ENCODE data around the gene TRIM38.

TRIM38 gene

DNA sequence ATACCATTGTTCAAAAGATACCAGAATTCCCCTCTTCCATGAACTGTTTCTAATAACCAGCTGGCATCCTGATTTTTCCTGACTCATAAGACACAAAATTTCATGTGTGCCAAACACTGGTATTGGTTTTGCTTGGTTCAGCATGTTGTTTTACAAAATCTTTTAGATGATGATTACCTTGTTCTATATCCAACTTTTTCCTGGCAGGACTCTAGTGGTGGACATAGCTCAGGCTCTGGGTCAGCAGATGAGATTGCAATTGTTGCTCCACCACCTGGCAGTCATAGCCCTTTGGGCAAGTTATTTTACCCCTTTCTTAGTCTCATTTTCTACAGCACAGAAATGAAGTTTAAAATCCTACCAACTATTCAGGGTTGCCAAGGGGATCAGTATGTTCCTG, 6.2 kb downstream of the TRIM38 start:
- H3K36me3 ChIP-seq (ENCODE audit: control insufficient read depth in 5 of 5, insufficient read depth in 5 of 5, low read length in 5 of 5): peaks cover 37 to 74% (median 61%) of the 10 kb centered on the region in 5 donors
- H3K9ac ChIP-seq (ENCODE audit: low read length in 5 of 5): no peak overlapping the region
- H3K27ac ChIP-seq (ENCODE audit: low read depth, low read length): peak overlapping the region; percentile 58

DNA sequence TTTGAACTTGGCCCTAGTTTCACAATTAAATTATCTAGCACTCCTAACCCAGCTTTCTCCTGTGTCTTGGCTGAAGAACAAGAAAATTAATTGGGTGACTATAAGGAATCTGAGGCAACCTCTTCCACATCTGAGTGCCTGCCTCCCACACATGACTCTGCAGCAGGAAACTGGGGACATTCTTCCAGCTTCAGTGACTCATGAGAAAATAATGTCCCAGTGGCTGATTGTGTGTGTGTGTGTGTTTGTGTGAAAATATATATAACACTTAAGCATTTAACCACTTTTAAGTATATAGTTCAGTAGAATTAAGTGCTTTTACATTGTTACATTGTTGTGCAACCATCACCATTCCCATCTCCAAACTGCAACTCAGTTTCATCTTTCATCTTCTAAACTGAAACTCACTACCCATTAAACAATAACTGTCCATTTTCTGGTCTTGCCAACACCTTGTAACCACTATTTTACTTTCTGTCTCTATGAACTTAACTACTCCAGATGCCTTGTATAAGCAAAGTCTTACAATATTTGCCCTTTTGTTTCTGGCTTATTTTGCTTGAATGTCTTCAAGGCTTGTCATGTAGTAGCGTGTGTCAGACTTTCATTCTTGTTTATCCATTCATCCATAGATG, 8.7 kb downstream of the TRIM38 start:
- Histone ChIP-seq H3K9ac (ENCODE audit: low read length in 5 of 5) (peak overlapping the region in 1 of 5 donors; percentile 4), H3K36me3 (ENCODE audit: control insufficient read depth in 5 of 5, insufficient read depth in 5 of 5, low read length in 5 of 5) (peaks cover 52 to 94% (median 73%) of the 10 kb centered on the region in 5 donors), H3K4me1 (ENCODE audit: control insufficient read depth in 5 of 5, insufficient read depth in 5 of 5, low read length in 5 of 5) (peaks cover 2 to 41% (median 35%) of the 10 kb centered on the region in 5 donors), H3K4me3 (ENCODE audit: low read depth in 1 of 5, low read length in 5 of 5) (no peak overlapping the region), H3K27ac (ENCODE audit: low read depth, low read length) (peak overlapping the region; percentile 34), H3K27me3 (ENCODE audit: control insufficient read depth in 5 of 5, insufficient read depth in 4 of 5, low read length in 5 of 5) (no peaks in the 10 kb centered on the region), H3K9me3 (ENCODE audit: control insufficient read depth in 5 of 5, low read length in 5 of 5) (no peaks in the 10 kb centered on the region)

More for the DNA sequence above, 6.2 kb downstream of the TRIM38 start:
- H3K4me1 ChIP-seq (ENCODE audit: control insufficient read depth in 5 of 5, insufficient read depth in 5 of 5, low read length in 5 of 5): peaks cover 2 to 64% (median 52%) of the 10 kb centered on the region in 5 donors
- no peak overlapping the region for H3K4me3 ChIP-seq (ENCODE audit: low read depth in 1 of 5, low read length in 5 of 5)
- H3K9me3 ChIP-seq (ENCODE audit: control insufficient read depth in 5 of 5, low read length in 5 of 5): no peaks in the 10 kb centered on the region
- no peaks in the 10 kb centered on the region for H3K27me3 ChIP-seq (ENCODE audit: control insufficient read depth in 5 of 5, insufficient read depth in 4 of 5, low read length in 5 of 5)

DNA sequence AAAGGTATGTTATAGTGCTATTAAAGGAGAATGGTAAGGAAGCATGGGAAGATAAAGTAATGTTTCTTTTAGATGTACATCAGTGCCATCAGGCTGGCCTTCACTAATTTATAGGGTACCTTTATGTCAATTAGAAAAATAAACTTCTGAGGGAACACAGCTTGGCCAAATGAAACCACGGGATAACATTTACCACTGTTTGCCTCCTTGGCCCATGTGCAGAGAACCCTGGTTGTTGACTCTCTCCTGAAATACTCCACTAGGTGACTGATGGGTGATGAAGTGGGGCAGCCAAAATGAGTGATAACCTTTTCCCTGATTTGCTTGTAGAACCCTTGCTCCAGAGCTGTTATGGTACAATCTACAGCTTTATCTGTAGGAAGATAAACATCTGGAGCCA, 9.5 kb downstream of the TRIM38 start:
- no peak overlapping the region for H3K4me3 ChIP-seq (ENCODE audit: low read depth in 1 of 5, low read length in 5 of 5)
- no peaks in the 10 kb centered on the region for H3K9me3 ChIP-seq (ENCODE audit: control insufficient read depth in 5 of 5, low read length in 5 of 5)
- peaks cover 57 to 94% (median 73%) of the 10 kb centered on the region in 5 donors for H3K36me3 ChIP-seq (ENCODE audit: control insufficient read depth in 5 of 5, insufficient read depth in 5 of 5, low read length in 5 of 5)
- no peaks in the 10 kb centered on the region for H3K27me3 ChIP-seq (ENCODE audit: control insufficient read depth in 5 of 5, insufficient read depth in 4 of 5, low read length in 5 of 5)
- no peak overlapping the region for H3K27ac ChIP-seq (ENCODE audit: low read depth, low read length)
- H3K4me1 ChIP-seq (ENCODE audit: control insufficient read depth in 5 of 5, insufficient read depth in 5 of 5, low read length in 5 of 5): peaks cover 2 to 34% (median 33%) of the 10 kb centered on the region in 5 donors
- no peak overlapping the region for H3K9ac ChIP-seq (ENCODE audit: low read length in 5 of 5)

- no peak overlapping the region for H3K27ac ChIP-seq (ENCODE audit: low read depth, low read length)
- no peak overlapping the region for H3K9ac ChIP-seq (ENCODE audit: low read length in 5 of 5)
- H3K4me1 ChIP-seq (ENCODE audit: control insufficient read depth in 5 of 5, insufficient read depth in 5 of 5, low read length in 5 of 5): peaks cover 0 to 28% (median 26%) of the 10 kb centered on the region in 5 donors
- peaks cover 57 to 95% (median 79%) of the 10 kb centered on the region in 5 donors for H3K36me3 ChIP-seq (ENCODE audit: control insufficient read depth in 5 of 5, insufficient read depth in 5 of 5, low read length in 5 of 5)
- no peak overlapping the region for H3K4me3 ChIP-seq (ENCODE audit: low read depth in 1 of 5, low read length in 5 of 5)
- no peaks in the 10 kb centered on the region for H3K9me3 ChIP-seq (ENCODE audit: control insufficient read depth in 5 of 5, low read length in 5 of 5)
- H3K27me3 ChIP-seq (ENCODE audit: control insufficient read depth in 5 of 5, insufficient read depth in 4 of 5, low read length in 5 of 5): no peaks in the 10 kb centered on the region
These were observed 10.3 kb downstream of the TRIM38 start for GRCh38 chr6:25972902-25973301.

GRCh38 chr6:25973923-25974555, 11.4 kb downstream of the TRIM38 start:
- peaks cover 0 to 17% (median 14%) of the 10 kb centered on the region in 5 donors for H3K4me1 ChIP-seq (ENCODE audit: control insufficient read depth in 5 of 5, insufficient read depth in 5 of 5, low read length in 5 of 5)
- no peak overlapping the region for H3K4me3 ChIP-seq (ENCODE audit: low read depth in 1 of 5, low read length in 5 of 5)
- no peaks in the 10 kb centered on the region for H3K9me3 ChIP-seq (ENCODE audit: control insufficient read depth in 5 of 5, low read length in 5 of 5)
- H3K27ac ChIP-seq (ENCODE audit: low read depth, low read length): no peak overlapping the region
- no peak overlapping the region for H3K9ac ChIP-seq (ENCODE audit: low read length in 5 of 5)
- no peaks in the 10 kb centered on the region for H3K27me3 ChIP-seq (ENCODE audit: control insufficient read depth in 5 of 5, insufficient read depth in 4 of 5, low read length in 5 of 5)
- peaks cover 58 to 97% (median 82%) of the 10 kb centered on the region in 5 donors for H3K36me3 ChIP-seq (ENCODE audit: control insufficient read depth in 5 of 5, insufficient read depth in 5 of 5, low read length in 5 of 5)

GRCh38 chr6:25975923-25976560, 13.4 kb downstream of the TRIM38 start:
- Histone ChIP-seq H3K4me3 (ENCODE audit: low read depth in 1 of 5, low read length in 5 of 5) (no peak overlapping the region), H3K36me3 (ENCODE audit: control insufficient read depth in 5 of 5, insufficient read depth in 5 of 5, low read length in 5 of 5) (peaks cover 48 to 93% (median 75%) of the 10 kb centered on the region in 5 donors), H3K27me3 (ENCODE audit: control insufficient read depth in 5 of 5, insufficient read depth in 4 of 5, low read length in 5 of 5) (no peaks in the 10 kb centered on the region)

DNA sequence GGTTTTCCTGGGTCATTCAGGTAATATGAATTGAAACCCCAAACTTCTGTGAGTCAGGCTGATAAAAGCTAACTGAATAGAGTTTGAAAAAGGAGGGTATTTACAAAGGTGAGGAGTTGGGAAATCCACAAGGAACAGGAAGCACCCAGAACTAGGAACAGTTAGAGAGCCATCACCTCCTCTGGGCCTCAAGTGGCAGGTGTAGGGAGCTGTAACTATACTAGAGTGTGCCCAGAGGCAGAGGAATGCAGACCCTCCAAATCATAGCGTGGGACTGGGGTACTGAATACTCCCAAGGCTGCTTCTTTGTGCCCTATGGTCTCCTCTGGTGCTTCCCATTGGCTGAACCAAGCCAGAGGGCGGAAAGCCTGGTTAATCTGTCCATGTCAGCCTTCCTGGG, 18.3 kb downstream of the TRIM38 start:
- Histone ChIP-seq H3K27me3 (ENCODE audit: control insufficient read depth in 5 of 5, insufficient read depth in 4 of 5, low read length in 5 of 5) (no peaks in the 10 kb centered on the region), H3K27ac (ENCODE audit: low read depth, low read length) (no peak overlapping the region), H3K36me3 (ENCODE audit: control insufficient read depth in 5 of 5, insufficient read depth in 5 of 5, low read length in 5 of 5) (peaks cover 40 to 88% (median 66%) of the 10 kb centered on the region in 5 donors), H3K9me3 (ENCODE audit: control insufficient read depth in 5 of 5, low read length in 5 of 5) (no peaks in the 10 kb centered on the region), H3K9ac (ENCODE audit: low read length in 5 of 5) (no peak overlapping the region), H3K4me1 (ENCODE audit: control insufficient read depth in 5 of 5, insufficient read depth in 5 of 5, low read length in 5 of 5) (no peaks in the 10 kb centered on the region), H3K4me3 (ENCODE audit: low read depth in 1 of 5, low read length in 5 of 5) (no peak overlapping the region)

More at GRCh38 chr6:25975923-25976560, 13.4 kb downstream of the TRIM38 start:
- peaks cover 0 to 10% (median 9%) of the 10 kb centered on the region in 5 donors for H3K4me1 ChIP-seq (ENCODE audit: control insufficient read depth in 5 of 5, insufficient read depth in 5 of 5, low read length in 5 of 5)
- no peak overlapping the region for H3K27ac ChIP-seq (ENCODE audit: low read depth, low read length)
- H3K9ac ChIP-seq (ENCODE audit: low read length in 5 of 5): no peak overlapping the region
- no peaks in the 10 kb centered on the region for H3K9me3 ChIP-seq (ENCODE audit: control insufficient read depth in 5 of 5, low read length in 5 of 5)

DNA sequence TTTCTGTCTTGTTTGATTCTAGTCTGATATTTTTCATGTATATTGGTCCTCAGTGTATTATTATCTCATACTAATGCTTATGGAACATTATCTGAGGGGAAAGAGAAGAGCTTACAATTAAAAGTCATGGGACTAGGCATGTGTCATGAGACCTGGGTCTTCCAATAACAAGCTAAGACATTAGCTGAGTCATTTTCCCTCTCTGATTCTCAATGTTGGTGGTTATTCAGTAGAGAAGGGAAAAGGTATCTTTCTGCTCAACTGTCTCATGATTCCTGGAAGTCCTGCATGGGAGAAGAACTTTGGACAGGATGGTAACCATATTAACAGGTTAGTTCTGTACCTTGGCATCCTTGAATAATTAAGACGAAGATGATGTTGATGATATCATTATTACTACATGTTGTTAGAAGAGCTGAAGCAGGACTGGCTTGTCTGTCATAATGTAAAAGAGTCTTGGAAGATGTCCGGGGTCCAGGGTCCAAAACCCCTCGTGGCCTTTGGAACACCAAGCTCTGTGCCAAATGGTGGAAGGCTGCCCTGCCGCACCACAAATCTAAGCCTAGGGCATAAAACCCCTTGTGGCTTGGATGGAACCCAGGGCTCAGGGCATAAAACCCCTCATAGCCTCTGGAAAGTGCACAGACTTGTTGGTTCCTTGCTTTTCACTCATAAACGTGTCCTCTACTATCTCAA, 19.1 kb downstream of the TRIM38 start:
- Histone ChIP-seq H3K27ac (ENCODE audit: low read depth, low read length) (no peak overlapping the region), H3K9me3 (ENCODE audit: control insufficient read depth in 5 of 5, low read length in 5 of 5) (no peaks in the 10 kb centered on the region), H3K4me3 (ENCODE audit: low read depth in 1 of 5, low read length in 5 of 5) (no peak overlapping the region), H3K4me1 (ENCODE audit: control insufficient read depth in 5 of 5, insufficient read depth in 5 of 5, low read length in 5 of 5) (no peaks in the 10 kb centered on the region), H3K36me3 (ENCODE audit: control insufficient read depth in 5 of 5, insufficient read depth in 5 of 5, low read length in 5 of 5) (peaks cover 36 to 80% (median 58%) of the 10 kb centered on the region in 5 donors), H3K9ac (ENCODE audit: low read length in 5 of 5) (no peak overlapping the region), H3K27me3 (ENCODE audit: control insufficient read depth in 5 of 5, insufficient read depth in 4 of 5, low read length in 5 of 5) (no peaks in the 10 kb centered on the region)

DNA sequence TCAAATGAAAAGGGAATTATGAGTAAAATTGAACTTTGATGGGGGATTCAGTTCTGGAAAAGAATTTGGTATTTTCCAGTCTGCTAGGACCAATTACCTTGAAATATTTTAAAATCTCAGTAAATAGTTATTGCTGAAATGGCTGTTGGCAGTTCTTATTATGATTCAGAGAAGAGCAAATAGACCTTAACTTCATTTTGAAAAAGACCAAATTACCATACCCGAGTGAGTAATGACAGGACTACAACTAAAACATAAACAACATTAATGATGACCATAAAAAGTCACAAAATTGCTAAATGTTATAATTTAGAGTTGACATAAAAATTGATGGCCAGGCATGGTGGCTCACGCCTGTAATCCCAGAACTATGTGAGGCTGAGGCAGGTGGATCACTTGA, 21.7 kb downstream of the TRIM38 start:
- H3K27me3 ChIP-seq (ENCODE audit: control insufficient read depth in 5 of 5, insufficient read depth in 4 of 5, low read length in 5 of 5): no peaks in the 10 kb centered on the region
- H3K4me1 ChIP-seq (ENCODE audit: control insufficient read depth in 5 of 5, insufficient read depth in 5 of 5, low read length in 5 of 5): no peaks in the 10 kb centered on the region
- no peak overlapping the region for H3K27ac ChIP-seq (ENCODE audit: low read depth, low read length)
- H3K4me3 ChIP-seq (ENCODE audit: low read depth in 1 of 5, low read length in 5 of 5): no peak overlapping the region
- H3K9me3 ChIP-seq (ENCODE audit: control insufficient read depth in 5 of 5, low read length in 5 of 5): no peaks in the 10 kb centered on the region
- H3K36me3 ChIP-seq (ENCODE audit: control insufficient read depth in 5 of 5, insufficient read depth in 5 of 5, low read length in 5 of 5): peaks cover 35 to 65% (median 51%) of the 10 kb centered on the region in 5 donors
- H3K9ac ChIP-seq (ENCODE audit: low read length in 5 of 5): no peak overlapping the region
